Smooth muscle cell (in vitro differentiated cells): ENCODE data around the gene CCL26. TPM values are rescaled to one million over a fixed set of nuclear protein-coding genes. Genes with fewer than 3 reads are reported as not detected.

Experiments
- DNase-seq: peaks from one replicate; lab custom pipeline; 2025; ENCODE audit not compliant: unreplicated experiment; lab: John Stamatoyannopoulos, UW
- H2AFZ ChIP-seq: fragments of 200-600 bp; sonication (generic); 2 replicates; pipeline ENCODE4 v1.6.0; 2016; ENCODE audit warnings: antibody characterized with exemption, low read depth, mild to moderate bottlenecking
- H3F3A ChIP-seq: fragments of 200-600 bp; sonication (generic); 2 replicates; pipeline ENCODE4 v1.6.0; 2017; ENCODE audit warnings: antibody characterized with exemption, low read depth
- H3K27ac ChIP-seq: fragments of 200-600 bp; sonication (generic); 2 replicates; pipeline ENCODE4 v1.5.1; 2016; ENCODE audit warnings: low read depth, mild to moderate bottlenecking
- H3K27me3 ChIP-seq: fragments of 200-600 bp; sonication (generic); 2 replicates; pipeline ENCODE4 v1.6.1; 2016; ENCODE audit warnings: low read depth, mild to moderate bottlenecking
- H3K36me3 ChIP-seq: fragments of 200-600 bp; sonication (generic); 2 replicates; pipeline ENCODE4 v1.5.1; 2016; ENCODE audit warnings: low read depth
- H3K4me1 ChIP-seq: fragments of 200-600 bp; sonication (generic); 2 replicates; pipeline ENCODE4 v1.5.1; 2016; ENCODE audit warnings: low read depth
- H3K4me2 ChIP-seq: fragments of 200-600 bp; sonication (generic); 2 replicates; pipeline ENCODE4 v1.6.0; 2016; ENCODE audit warnings: mild to moderate bottlenecking
- H3K4me3 ChIP-seq: fragments of 200-600 bp; sonication (generic); 2 replicates; pipeline ENCODE4 v1.5.1; 2016; ENCODE audit warnings: mild to moderate bottlenecking
- H3K79me2 ChIP-seq: fragments of 200-600 bp; sonication (generic); 2 replicates; pipeline ENCODE4 v1.6.0; 2016; ENCODE audit warnings: low read depth, mild to moderate bottlenecking
- H3K9ac ChIP-seq: fragments of 200-600 bp; sonication (generic); 2 replicates; pipeline ENCODE4 v1.6.0; 2016; ENCODE audit warnings: low read depth
- H3K9me3 ChIP-seq: fragments of 200-600 bp; sonication (generic); replicated peaks from 2 replicates; pipeline ENCODE4 v1.5.1; 2016; ENCODE audit warnings: low read depth
- H4K20me1 ChIP-seq: fragments of 200-600 bp; sonication (generic); 2 replicates; pipeline ENCODE4 v1.6.0; 2016; ENCODE audit warnings: low read depth
- CTCF ChIP-seq: fragments of 200-600 bp; sonication (generic); IDR thresholded peaks from 2 replicates; pipeline ENCODE4 v1.5.1; 2017; ENCODE audit warnings: borderline replicate concordance, mild to moderate bottlenecking, antibody characterized with exemption; ENCODE audit not compliant: insufficient read depth, poor library complexity, severe bottlenecking
- WGBS: methylation state at CpG from one replicate; pipeline ENCODE4 v1.1.7; 2016; ENCODE audit warnings: low lambda C conversion rate; 5-methylcytosine and 5-hydroxymethylcytosine counted together
- polyA plus RNA-seq: library from polyadenylated mRNA; unstranded; fragments of >200 nt; fragmentation: Nextera tagmentation; extraction: Ambion mirVana; gene quantifications from 2 replicates; pipeline ENCODE4 v1.2.1, GENCODE V29; 2016
- total RNA-seq: library from RNA; depleted of rRNA; stranded (reverse); fragments of >200 nt; gene quantifications from 2 replicates; pipeline ENCODE4 v1.2.3, GENCODE V29; 2014

CCL26 gene
- total and polyA plus RNA-seq, 2 experiments from 2014 or later, result 1.2 TPM; not detected in 1

- no peaks in the 10 kb centered on the region for H3F3A ChIP-seq
- H3K27ac ChIP-seq, result no peak overlapping the region
- no peak overlapping the region for H3K4me2 ChIP-seq
- H3K27me3 ChIP-seq, result no peaks in the 10 kb centered on the region
- no peak overlapping the region for H3K9ac ChIP-seq
- no peaks in the 10 kb centered on the region for H4K20me1 ChIP-seq
- no peak overlapping the region for H2AFZ ChIP-seq
- H3K36me3 ChIP-seq, result no peaks in the 10 kb centered on the region
- H3K4me1 ChIP-seq, result no peaks in the 10 kb centered on the region
- no peak overlapping the region for H3K4me3 ChIP-seq
- H3K9me3 ChIP-seq, result no peaks in the 10 kb centered on the region
- no peak for TF ChIP-seq CTCF
- no peaks in the 10 kb centered on the region for H3K79me2 ChIP-seq
- no peak for DNase-seq
- 77% methylated on average over 6 of the region's 6 CpGs for WGBS
These were observed 37.4 kb upstream of the CCL26 start for GRCh38 chr7:75809396-75809795.

- no peaks in the 10 kb centered on the region for H3F3A ChIP-seq
- WGBS, result 97% methylated on average over 6 of the region's 6 CpGs
- H3K79me2 ChIP-seq, result no peaks in the 10 kb centered on the region
- no peaks in the 10 kb centered on the region for H3K9me3 ChIP-seq
- no peak overlapping the region for H3K9ac ChIP-seq
- no peaks in the 10 kb centered on the region for H3K27me3 ChIP-seq
- no peak overlapping the region for H3K4me3 ChIP-seq
- no peak for DNase-seq
- H3K4me2 ChIP-seq, result no peak overlapping the region
- H3K4me1 ChIP-seq, result no peaks in the 10 kb centered on the region
- H3K27ac ChIP-seq, result no peak overlapping the region
- no peaks in the 10 kb centered on the region for H3K36me3 ChIP-seq
- no peak for TF ChIP-seq CTCF
- no peak overlapping the region for H2AFZ ChIP-seq
- no peaks in the 10 kb centered on the region for H4K20me1 ChIP-seq
These were observed 36.1 kb upstream of the CCL26 start for GRCh38 chr7:75808106-75808505.

GRCh38 chr7:75807452-75807851, 35.4 kb upstream of the CCL26 start:
- Histone ChIP-seq H3K9ac (no peak overlapping the region), H2AFZ (no peak overlapping the region), H3K4me1 (no peaks in the 10 kb centered on the region), H3K27me3 (no peaks in the 10 kb centered on the region), H4K20me1 (no peaks in the 10 kb centered on the region), H3K79me2 (no peaks in the 10 kb centered on the region), H3K4me2 (no peak overlapping the region), H3K36me3 (no peaks in the 10 kb centered on the region), H3F3A (no peaks in the 10 kb centered on the region), H3K9me3 (no peaks in the 10 kb centered on the region), H3K4me3 (no peak overlapping the region), H3K27ac (no peak overlapping the region)
- 85% methylated on average over 9 of the region's 9 CpGs for WGBS
- no peak for DNase-seq
- no peak for TF ChIP-seq CTCF

- Histone ChIP-seq H3K79me2 (no peaks in the 10 kb centered on the region), H3K27ac (no peak overlapping the region), H3K9me3 (no peaks in the 10 kb centered on the region), H2AFZ (no peak overlapping the region), H3K9ac (no peak overlapping the region), H3F3A (no peaks in the 10 kb centered on the region), H4K20me1 (no peaks in the 10 kb centered on the region), H3K36me3 (no peaks in the 10 kb centered on the region), H3K4me1 (no peaks in the 10 kb centered on the region), H3K4me3 (no peak overlapping the region), H3K4me2 (no peak overlapping the region), H3K27me3 (no peaks in the 10 kb centered on the region)
- WGBS, result 96% methylated on average over 4 of the region's 4 CpGs
- no peak for TF ChIP-seq CTCF
- DNase-seq, result no peak
These were observed 34.7 kb upstream of the CCL26 start for GRCh38 chr7:75806560-75807307.
